NCI-H1092 treated with DMSO at 0.1 percent for 48 hours (cell line): ENCODE measurements around the gene AFAP1L2.
"Not testable (repeated sequence)": the region's sequence is repeated elsewhere in the genome, so short reads cannot be mapped to it uniquely, and the experiment has no call there.

Source experiments
- DNase-seq: peaks from one replicate; lab custom pipeline; 2025; lab: John Stamatoyannopoulos, UW

The AFAP1L2 gene

DNA sequence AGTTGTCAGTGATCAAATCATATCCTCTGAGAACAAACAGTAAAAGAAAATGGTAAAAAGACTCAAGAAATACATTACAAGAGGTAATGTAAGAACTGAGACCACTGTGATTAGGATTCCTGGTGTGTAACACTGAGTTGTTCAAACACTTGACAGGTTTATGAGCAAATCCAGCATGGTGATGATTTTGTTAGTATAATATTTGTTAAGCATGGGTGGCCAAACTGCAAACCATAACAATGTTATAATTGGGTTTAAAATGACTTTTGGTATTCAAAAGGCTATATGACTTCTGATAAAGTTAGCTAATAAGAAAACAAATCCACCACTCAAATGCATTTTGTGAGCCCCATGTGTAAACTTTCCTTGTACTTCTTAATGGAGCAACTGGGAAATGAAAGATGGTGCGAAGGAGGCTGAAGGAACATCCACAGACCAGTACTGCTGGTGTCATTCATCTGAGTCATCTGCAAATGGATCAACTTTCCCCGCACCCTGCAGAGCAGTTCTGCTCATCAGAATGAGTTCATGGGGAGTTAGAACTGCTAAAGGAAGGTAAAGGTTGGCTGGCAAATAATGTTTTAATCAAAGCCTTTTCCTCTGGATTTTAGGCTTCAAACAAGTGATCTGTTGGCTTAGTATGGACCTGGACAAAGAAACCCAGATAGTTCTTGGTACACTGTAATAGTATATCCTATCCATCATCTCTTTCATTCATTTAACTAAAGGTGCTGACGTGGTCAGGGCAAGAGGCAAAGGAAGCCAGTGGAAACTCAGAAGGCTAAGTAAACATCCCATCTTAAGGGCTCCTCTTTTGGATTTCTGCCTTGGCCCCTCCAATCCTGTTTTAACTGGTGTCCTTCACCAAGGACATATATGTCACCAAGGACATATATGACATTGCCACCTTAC, 45.0 kb downstream of the AFAP1L2 start:
- no peak for DNase-seq

DNA sequence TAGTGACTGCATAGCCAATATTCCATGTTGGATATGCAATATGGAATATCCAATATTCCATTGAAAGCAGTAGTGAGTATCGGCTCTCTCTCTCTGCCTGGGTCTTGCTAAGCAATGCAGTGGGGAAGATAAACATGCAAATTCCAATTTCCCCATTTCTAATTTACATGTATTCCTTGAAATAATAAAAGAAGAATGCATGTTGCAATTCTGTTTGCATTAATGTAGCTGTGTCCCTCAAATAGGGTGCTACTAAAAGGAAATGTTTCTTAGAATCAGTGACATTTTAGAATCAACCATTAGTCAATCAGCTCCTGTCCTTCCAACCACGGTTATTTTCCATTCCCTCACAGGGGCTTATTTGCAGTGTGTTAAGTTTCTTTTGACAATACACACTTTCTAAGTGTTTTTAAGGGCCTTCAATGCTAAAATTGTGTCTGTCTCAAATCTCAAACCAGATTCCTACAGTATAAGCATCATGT, 46.7 kb downstream of the AFAP1L2 start:
- DNase-seq: no peak

DNA sequence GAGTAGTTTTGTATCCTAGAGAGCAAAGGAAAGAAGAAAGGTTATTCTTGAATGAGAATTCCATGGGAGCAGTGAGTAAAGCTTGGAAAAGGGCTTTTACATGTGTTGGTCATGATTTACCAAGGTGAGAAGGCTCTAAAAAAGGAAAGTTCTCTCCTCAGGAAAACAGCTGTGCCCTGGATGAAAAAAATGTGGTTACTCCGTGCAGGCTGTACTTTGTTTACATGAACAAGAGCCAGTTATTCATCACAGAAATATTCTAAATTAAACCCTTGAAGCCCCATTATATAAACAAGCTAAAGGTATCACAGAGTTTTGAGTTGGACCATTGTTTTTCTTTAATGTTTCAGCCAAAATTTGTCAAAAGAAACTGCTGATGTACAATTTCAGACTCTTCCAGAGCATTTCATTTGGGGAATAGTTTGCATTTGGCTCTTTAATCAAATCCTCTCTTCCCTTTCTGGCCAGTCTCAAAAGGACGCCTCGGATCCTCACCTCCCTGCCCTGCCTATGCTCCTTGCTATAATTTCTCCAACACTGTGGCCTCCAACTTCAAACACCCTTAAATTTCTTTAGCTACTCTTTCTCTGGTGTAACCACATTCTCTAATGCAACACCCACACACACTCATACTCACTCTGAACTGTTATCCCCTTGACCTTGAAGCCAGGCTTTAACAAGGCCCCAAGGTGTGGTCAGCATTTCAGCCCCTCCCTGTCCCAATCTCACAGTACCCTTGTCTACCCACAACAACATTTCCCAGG, 47.4 kb downstream of the AFAP1L2 start:
- DNase-seq: no peak

DNA sequence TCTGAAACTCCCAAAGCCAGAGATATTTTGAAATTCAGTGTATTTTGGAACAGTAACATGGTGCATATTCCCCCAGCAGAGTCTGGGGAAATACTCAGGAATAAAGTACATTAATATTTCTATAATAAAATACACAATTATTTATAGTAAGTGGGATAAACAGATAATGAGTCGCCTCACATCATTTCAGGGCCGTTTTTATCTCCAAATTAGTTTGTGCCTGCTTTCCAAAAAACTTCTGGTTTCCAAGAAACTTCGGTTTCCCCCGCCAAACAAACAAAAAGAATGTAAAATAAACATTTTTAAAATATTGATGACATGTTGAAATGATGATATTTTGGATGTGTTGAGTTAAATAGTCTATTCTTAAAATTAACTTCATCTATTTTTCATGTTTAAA, 48.2 kb downstream of the AFAP1L2 start:
- no peak for DNase-seq

DNA sequence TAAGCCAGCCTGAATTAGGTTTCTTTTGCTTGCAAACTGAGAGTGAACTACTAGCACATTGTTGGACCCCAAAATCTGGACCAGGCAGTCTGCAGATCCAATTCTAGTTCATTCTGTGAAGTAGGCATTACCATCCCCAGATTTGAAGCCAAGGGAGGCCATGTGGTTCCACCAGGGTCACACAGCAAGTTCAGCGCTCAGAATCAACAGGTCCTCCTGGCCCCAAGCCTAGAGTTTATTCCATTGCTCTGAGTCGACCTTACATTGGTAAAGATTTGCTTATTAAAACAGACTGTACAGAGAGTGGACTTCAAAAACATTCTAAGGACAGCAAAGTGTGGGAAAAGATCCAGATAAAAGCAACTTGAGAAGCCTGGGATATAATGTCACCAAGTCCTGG, 50.9 kb downstream of the AFAP1L2 start:
- DNase-seq: no peak

DNA sequence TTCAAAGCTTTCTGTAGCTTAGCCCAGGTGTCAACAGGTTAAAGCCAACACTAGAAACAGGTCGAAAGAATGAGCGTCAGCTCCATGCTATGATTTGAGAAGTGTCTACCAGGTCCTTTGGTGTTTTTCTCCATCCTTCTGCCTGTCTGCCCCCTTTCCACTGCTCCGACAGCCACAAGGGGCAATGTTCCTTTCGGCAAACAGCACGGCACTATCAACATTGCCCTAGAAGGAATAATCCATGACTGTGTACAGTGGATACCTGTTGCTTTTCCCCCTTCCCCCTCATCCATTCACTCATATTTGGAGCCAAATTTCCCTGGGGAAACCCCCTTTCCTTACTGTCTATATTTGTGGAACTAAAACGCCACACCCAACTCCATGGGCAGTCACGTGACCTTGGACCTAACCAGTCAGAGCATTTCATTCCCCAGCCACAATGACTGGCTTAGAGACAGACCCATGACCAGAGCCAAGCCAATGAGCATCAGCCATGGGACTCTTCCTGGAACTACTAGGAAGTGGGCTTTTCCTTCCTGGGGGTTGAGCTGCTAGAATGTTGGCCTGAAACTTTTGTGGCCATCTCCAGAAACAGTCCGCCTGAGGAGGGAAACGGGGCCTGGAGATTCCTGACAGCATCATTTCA, 51.5 kb downstream of the AFAP1L2 start:
- DNase-seq: no peak

DNA sequence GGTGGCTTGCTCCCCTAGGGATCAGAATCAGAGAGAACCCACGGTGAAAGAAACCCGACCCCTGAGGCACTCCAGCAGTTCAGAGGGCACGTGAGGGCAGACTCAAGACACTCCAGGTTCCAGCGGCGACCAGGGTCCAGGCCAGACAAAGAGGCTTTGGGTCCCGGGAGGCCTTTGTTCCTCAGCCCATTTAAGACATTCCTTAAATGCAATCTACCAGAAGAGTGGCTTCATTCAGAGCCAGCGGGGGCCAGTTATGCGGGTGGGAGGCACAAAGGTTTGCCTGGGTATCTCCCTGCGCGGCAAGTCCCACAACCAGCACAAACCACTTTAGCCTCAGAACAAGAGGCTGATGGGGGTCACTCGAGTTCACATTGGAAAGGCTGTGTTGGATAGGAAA, 53.6 kb downstream of the AFAP1L2 start:
- no peak for DNase-seq

DNA sequence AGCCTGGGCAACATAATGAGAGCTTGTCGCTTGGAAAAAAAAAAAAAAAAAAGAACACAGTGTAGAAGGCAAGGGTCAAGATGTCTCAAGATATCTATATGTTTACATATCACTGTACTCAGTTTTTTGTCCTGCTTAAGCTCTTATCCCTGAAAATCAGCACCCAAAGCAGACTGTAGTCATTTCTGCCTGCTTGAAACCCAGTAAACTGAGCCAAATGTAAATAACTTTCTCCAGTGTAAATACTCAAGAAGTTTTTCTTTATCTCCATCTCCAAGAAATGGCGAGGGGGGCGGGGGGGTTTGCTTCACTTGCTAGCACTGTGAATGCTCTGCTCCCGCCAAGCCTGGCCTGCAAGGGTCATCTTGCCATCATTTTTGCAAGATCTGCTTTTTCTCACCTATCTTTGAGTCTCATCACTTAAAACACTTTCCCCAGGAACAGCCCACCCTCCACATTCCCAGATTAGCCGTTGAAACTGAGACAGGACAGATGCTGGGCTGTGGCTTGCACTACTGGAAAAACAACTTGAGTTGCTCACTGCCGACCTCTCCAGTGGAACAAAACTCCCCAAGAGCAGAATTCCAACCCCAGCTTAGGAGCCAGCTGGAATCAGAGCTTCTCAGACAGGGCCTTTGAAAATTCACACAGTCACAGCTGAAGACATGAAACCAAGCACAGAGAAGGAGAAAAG, 54.6 kb downstream of the AFAP1L2 start:
- no peak for DNase-seq

DNA sequence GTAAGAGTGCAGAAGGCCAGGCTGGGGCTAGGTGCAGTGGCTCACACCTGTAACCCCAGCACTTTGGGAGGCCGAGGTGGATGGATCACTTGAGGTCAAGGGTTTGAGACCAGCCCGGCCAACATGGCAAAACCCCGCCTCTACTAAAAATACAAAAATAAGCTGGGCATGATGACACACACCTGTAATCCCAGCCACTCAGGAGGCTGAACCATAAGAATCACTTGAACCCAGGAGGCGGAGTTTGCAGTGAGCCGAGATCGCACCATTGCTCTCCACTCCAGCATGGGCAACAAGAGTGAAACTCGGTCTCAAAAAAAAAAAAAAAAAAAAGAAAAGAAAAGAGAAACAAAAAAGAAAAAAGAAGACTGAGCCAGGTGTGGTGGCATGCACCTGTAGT, 55.2 kb downstream of the AFAP1L2 start:
- not testable (repeated sequence) for DNase-seq

DNA sequence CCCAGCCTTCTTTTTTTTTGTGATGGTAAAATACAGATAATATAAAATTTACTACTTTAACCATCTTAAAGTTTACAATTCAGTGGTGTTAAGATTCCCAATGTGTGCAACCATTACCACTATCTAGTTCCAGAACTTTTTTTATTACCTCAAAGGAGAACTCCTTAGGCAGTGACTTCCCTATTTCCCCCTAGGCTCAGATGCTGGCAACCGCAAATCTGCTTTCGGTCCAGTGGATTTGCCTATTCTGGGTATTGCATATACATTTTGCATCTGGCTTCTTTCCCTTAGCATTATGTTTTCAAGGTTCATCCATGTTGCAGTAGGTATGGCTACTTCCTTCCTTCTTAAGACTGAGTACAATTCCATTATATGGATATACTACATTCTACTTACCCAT, 56.5 kb downstream of the AFAP1L2 start:
- no peak for DNase-seq

DNA sequence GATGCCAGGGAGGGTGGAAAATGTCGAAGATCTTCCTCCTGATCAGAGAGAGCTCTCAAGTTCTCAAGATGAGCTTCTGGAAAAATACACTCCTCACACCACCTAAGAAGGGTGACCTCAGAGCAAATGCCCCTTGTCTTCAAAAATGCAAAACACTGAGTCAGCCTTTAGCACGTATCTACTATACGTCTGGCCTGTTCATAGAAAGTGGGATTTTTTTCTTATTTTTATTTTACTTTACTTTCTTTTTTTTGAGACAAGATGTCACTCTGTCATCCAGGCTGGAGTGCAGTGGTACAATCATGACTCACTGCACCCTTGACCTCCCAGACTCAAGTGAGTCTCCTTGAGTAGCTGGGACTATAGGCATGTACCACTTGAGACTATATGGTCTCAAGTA, 57.1 kb downstream of the AFAP1L2 start:
- DNase-seq: no peak

DNA sequence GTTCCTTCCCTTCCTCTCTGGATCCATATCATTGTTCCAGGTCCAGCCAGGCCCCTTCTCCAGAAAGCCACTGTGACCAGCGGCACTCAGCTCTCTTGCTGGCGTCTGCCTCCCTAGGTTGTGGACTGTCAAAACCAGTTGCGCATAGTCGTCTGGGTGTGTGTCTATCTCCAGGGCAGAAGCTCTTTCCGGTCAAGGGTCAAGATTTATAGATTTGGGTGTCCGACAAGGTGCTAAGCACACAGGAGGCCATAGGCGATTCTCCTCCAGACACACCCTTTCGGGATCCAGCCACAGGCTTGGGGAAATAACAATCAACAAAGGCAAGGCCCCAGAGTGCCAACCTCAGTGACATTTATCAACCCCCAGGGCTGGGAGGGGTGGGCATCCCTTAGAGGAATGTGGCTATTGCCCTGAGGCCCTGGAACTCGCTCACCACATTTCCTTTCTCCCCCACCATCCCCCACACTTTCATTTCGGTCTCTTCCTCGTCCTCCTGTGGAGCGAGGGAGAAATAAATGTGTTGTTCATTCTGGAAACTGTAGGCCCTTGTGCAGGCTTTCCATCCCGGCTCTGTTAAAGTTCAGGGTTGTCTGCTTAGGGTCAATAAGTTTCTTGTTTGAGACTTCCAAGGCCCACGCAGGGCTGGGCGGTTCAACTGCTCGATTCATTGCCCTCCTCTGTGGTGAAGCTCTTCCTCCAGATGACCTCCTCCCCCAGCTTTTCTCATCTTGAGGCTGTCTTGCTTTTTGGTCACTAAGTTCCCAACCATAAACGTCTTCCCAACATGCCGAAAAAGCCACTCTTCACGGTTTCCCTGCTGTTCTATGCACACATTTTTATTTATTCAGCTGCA, 57.9 kb downstream of the AFAP1L2 start:
- DNase-seq: no peak

DNA sequence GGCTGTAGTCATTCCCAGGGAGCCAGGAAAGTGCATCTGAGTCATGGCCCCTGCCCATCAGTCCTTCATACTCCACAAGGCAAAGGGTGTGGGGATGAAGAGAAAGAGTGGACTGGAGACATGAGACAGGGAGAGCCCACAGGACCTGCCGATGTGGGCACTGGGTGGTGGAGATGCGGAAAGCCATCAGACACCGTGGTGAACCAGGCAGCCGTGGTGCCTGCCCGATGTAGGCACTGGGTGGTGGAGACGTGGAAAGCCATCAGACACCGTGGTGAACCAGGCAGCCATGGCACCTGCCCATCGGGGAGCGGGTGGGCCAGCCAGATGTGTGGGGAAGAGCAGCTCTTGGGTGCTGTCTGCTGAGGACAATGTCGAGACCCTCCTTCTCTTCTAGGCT, 58.6 kb downstream of the AFAP1L2 start:
- DNase-seq: no peak

DNA sequence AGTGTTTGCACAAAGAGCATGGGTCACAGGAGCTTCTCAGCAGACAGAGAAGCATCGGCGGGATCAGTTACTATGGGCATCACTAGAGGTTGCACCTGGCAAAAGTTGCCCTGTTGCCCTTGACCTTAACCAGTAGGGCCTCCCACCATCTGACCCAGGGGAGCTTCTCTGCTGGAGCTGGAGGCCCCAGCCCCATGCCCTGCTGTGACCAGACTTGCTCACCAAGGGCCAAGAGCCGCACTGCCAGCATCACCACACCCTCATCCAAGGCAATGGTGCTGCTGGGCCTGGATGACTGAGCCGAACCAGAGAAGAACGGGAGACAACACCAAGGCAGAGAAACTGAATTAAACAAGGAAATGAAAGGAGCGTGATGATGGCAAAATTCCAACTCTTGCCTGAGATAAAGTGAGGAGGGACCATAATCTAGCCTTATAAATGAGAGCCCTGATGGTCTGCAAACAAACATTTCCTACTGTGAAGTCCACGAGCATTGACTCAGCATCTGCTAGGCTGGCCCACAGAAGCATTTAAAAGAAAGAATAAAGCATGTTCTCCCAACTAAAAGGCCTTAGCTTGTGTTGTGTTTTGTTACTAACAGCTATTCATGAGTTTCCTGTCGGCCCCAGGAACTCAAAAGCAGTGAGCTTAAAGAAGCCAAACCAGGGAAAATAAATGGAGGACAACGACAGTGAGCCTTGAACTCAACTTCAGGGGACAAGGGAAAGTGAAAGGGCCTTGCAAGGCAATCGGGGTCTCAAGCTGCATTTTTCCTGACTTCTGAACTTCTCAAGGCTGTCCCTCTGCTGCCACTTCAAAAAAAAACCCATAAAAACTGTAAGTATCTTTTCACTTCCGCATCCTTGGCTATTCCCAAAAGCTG, 60.4 kb downstream of the AFAP1L2 start:
- DNase-seq: peak; percentile 80

DNA sequence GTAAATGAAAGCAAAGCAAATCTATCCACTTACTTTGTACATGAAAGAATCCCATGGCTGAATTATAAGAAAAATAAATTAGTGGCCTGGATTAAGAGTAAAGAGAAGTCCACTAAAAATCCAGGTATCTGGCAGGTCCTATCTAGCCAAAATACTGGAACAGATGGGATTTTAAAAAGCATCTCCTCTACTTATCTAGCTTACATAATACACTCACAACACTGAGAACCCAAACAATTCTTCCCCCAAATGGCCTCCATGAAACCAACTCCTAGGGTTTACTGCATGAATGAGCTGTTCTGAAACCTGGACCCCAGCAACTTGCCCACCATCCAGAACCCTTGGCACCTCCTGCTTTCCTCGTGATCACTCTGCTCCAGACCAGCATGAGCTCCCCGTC, 61.3 kb downstream of the AFAP1L2 start:
- no peak for DNase-seq

DNA sequence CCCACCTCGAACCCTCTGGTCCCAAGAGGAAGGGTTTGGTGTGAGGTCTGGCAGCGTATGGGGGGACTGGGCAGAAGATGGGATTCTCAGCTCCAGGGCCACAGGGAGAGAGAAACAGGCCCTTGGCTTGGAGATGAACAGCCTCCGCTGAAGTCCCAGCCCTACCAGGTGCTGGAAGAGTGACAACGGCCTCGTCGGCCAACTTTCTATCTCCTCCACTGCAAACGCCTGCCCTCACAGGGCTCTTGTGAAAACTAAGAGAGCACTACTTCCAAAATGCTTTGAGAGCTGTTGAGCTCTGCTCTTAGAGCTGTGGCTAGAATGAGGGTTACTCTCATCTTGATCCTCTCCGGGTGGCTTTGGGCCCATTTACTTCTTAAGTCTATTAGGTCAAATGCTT, 63.5 kb downstream of the AFAP1L2 start:
- no peak for DNase-seq

DNA sequence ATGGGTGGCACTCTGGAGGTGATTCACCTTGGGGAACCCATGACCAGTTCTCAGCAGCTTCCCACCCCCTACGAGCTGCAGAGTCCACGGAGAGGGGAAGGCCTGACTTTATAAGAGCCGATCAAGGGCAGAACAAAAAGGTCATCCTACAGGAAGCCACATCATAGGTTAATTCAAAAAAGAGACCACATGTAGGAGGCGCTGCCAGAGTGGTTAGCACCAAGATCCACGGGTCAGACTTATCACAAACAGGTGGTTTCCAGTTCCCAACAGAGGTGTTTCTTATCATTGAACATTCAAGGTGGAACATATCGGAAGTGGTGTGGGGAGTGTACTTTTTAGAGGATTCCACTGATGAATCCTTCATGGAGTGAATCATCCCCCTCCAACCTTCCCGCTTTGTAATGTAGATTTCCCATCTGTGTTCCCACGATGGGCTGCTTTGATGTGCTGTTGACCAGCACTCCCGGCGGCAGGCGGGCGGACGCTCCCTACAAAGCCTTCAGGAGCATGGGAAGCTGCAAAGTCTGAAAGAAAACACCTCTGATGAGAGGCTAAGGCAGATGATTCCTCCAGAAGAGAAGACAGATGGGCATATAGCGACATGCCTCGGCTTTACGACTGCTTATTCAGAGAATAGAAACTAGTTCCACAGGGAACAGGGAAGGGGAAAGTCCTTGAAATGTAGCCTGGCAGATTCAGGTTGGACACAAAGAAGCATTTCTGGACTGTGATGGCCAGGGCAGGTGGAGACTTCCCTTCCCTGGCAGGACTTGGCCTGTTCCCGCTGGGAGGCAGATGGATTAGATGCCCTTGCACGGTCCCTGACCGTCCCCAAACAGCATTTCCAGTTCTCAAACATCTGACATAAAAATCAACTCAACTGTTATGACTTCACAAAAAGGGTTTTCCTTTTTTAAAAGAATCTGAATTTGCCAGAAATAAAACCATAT, 66.5 kb downstream of the AFAP1L2 start:
- no peak for DNase-seq

DNA sequence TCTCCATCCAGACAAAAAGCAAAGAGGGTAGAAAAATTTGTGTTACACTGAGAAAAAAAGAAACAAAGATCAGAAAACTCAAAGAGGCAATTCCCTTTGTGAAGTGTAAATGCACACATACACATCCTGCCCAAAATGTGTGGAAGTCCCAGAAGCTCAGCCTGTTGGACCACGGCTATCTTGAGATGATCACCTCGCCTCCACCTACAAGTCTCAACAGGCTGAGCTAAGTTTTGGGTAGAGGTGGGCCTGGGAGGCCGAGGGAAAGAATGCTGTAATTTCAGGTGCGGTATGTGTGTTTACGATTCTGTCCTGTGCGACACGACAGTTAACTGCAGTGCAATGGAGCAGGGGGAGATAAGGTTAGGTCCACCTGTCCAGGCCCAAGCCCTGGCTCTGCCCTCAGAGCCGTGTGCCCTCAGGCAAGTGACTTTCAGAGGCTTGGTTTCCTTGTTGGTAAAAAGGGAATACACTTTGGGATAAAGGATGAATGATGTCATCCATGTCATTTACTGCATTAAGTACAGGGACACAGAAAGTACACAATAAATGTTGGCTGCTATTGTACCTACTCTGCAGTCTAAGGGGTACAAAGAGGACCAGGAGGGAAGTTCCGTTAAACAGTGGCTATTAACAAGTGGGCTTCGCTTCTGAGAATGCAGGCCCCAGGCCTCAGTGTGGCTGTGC, 67.3 kb downstream of the AFAP1L2 start:
- no peak for DNase-seq
